Motor neuron (in vitro differentiated cells): Measurements from ENCODE around the gene ACCSL. TPM values are rescaled to one million over a fixed set of nuclear protein-coding genes. Genes with fewer than 3 reads are reported as not detected.

Experiments used
- ATAC-seq, 8 experiments: fragments of 200-7000 bp; cut with Tn5 transposase; replicated peaks in 6 of 8; 2 replicates each; pipeline ENCODE4 v1.8.0; 2021; ENCODE audit warnings: mild to moderate bottlenecking in 8 of 8, moderate library complexity in 8 of 8
- H3K27ac ChIP-seq, 2 donors: fragments of 250-450 bp; sonication (Bioruptor Pico); 2 replicates each; pipeline ENCODE4 v1.9.0; 2021; ENCODE audit warnings: antibody characterized with exemption in 2 of 2, mild to moderate bottlenecking in 2 of 2, moderate library complexity in 1 of 2
- H3K4me1 ChIP-seq, 2 donors: fragments of 250-450 bp; sonication (Bioruptor Pico); replicated peaks in 1 of 2; 2 replicates each; pipeline ENCODE4 v1.6.1; 2021; ENCODE audit warnings: antibody characterized with exemption in 2 of 2, mild to moderate bottlenecking in 2 of 2, moderate library complexity in 1 of 2
- H3K4me3 ChIP-seq, 5 donors: fragments of 250-450 bp; sonication (Bioruptor Pico); 2 replicates each; pipeline ENCODE4 v1.9.0; 2021; ENCODE audit warnings: antibody characterized with exemption in 5 of 5, mild to moderate bottlenecking in 5 of 5, moderate library complexity in 4 of 5
- WGBS, 10 experiments: fragments of 450-650 bp; shearing (Covaris generic); methylation state at CpG; one replicate each; pipeline ENCODE4 v1.0.0; 2022; 5-methylcytosine and 5-hydroxymethylcytosine counted together
- in situ Hi-C, 9 experiments: fragments of 400-800 bp; cut with MboI; loops; one replicate each; pipeline ENCODE4 v1.15.0; 2021; ENCODE audit warnings: low sequenced_read_pairs in 9 of 9, low pct_unique_long_range_greater_than_20kb in 2 of 9; ENCODE audit not compliant: unreplicated experiment in 9 of 9
- total RNA-seq, 8 experiments: library from RNA; unstranded; fragments of 300-600 nt; gene quantifications; 2 replicates each; pipeline versions ENCODE4 v1.2.3 to v1.2.4, GENCODE V29; 2022

ACCSL gene
- total RNA-seq, 8 experiments from 2014 or later: not detected

GRCh38 chr11:44094260-44094868 is 46.6 kb downstream of the ACCSL start:
- 4 to 50% (median 23%) methylated on average over 3 to 10 of the region's 11 CpGs for WGBS, 10 experiments
- no peak overlapping the region for H3K4me3 ChIP-seq
- in situ Hi-C loops: loop anchor here in 2 of 9 experiments (25.0 kb wide), 1 partner anchor 443 kb away; no protein-coding TSS in a partner anchor

GRCh38 chr11:44095506-44096359 is 48.0 kb downstream of the ACCSL start, which contains the start of gene EXT2:
Gene EXT2, plus strand, starts transcription at chr11:44095678. Its CDS starts 12,035 bp downstream, at chr11:44107713.
- WGBS, 10 experiments: 0 to 13% (median 1%) methylated on average over 1 to 28 of the region's 83 CpGs; no CpG with 5 or more reads in 2 of the 10 experiments
- Histone ChIP-seq H3K4me1 (peaks cover 4 to 5% of the 10 kb centered on the region in 2 donors), H3K4me3 (peak within 1 kb of the TSS; percentile 74 to 99 (median 95)), H3K27ac (peak within 1 kb of the TSS; percentile 72 to 79)
- peak; percentile 87 to 97 (median 94) for ATAC-seq
- in situ Hi-C loops: loop anchor here in 2 of 9 experiments (25.0 kb wide), 1 partner anchor 442 kb away; no protein-coding TSS in a partner anchor

More at GRCh38 chr11:44094260-44094868, 46.6 kb downstream of the ACCSL start:
- peak in 4 of 8 experiments; percentile 22 to 49 (median 25) for ATAC-seq
- peaks cover 4 to 5% of the 10 kb centered on the region in 2 donors for H3K4me1 ChIP-seq
- no peak overlapping the region for H3K27ac ChIP-seq

GRCh38 chr11:44096360-44097185 is 48.8 kb downstream of the ACCSL start:
- in situ Hi-C loops: loop anchor here in 2 of 9 experiments (25.0 kb wide), 1 partner anchor 441 kb away; no protein-coding TSS in a partner anchor
- 0 to 80% (median 49%) methylated on average over 1 to 3 of the region's 18 CpGs; no CpG with 5 or more reads in 4 of the 10 experiments for WGBS, 10 experiments
- ATAC-seq: peak in 2 of 8 experiments; percentile 3 to 6
- peaks cover 4 to 5% of the 10 kb centered on the region in 2 donors for H3K4me1 ChIP-seq
- H3K4me3 ChIP-seq: peak overlapping the region; percentile 74 to 99 (median 95)
- H3K27ac ChIP-seq: peak overlapping the region in 1 of 2 donors; percentile 79

- in situ Hi-C loops: loop anchor here in 2 of 9 experiments (25.0 kb wide), 1 partner anchor 439 kb away; no protein-coding TSS in a partner anchor
- Histone ChIP-seq H3K4me3 (no peak overlapping the region), H3K27ac (no peak overlapping the region), H3K4me1 (peaks cover 4 to 5% of the 10 kb centered on the region in 2 donors)
- no peak for ATAC-seq
- 47 to 100% (median 81%) methylated on average over 1 to 2 of the region's 2 CpGs for WGBS, 10 experiments
Observed at GRCh38 chr11:44097821-44098220, 50.0 kb downstream of the ACCSL start.

- 75 to 100% methylated on average over 2 of the region's 2 CpGs; no CpG with 5 or more reads in 8 of the 10 experiments for WGBS, 10 experiments
- H3K4me1 ChIP-seq: peaks cover 4 to 5% of the 10 kb centered on the region in 2 donors
- ATAC-seq: no peak
- H3K27ac ChIP-seq: no peak overlapping the region
- H3K4me3 ChIP-seq: no peak overlapping the region
- in situ Hi-C loops: loop anchor here in 2 of 9 experiments (25.0 kb wide), 1 partner anchor 436 kb away; no protein-coding TSS in a partner anchor
Observed at GRCh38 chr11:44101098-44101497, 53.3 kb downstream of the ACCSL start.

GRCh38 chr11:44104481-44105294 is 56.9 kb downstream of the ACCSL start:
- no peak overlapping the region for H3K27ac ChIP-seq
- H3K4me1 ChIP-seq: no peaks in the 10 kb centered on the region
- WGBS, 10 experiments: 67 to 100% (median 93%) methylated on average over 1 to 5 of the region's 5 CpGs; no CpG with 5 or more reads in 2 of the 10 experiments
- in situ Hi-C loops: loop anchor here in 2 of 9 experiments (25.0 kb wide), 1 partner anchor 433 kb away; no protein-coding TSS in a partner anchor
- no peak overlapping the region for H3K4me3 ChIP-seq
- ATAC-seq: peak in 3 of 8 experiments; percentile 52 to 61 (median 52)

GRCh38 chr11:44108260-44108659 is 60.5 kb downstream of the ACCSL start:
- in situ Hi-C loops: loop anchor here in 2 of 9 experiments (25.0 kb wide), 1 partner anchor 429 kb away; no protein-coding TSS in a partner anchor
- H3K4me1 ChIP-seq: no peaks in the 10 kb centered on the region
- 86 to 100% (median 93%) methylated on average over 1 to 6 of the region's 6 CpGs; no CpG with 5 or more reads in 1 of the 10 experiments for WGBS, 10 experiments
- ATAC-seq: no peak
- H3K4me3 ChIP-seq: no peak overlapping the region
- no peak overlapping the region for H3K27ac ChIP-seq

Other genes with a start within 250 kb of the ACCSL start
- gene ALKBH3, start 167.2 kb upstream of the ACCSL start, total RNA-seq: 10 to 100 TPM in 6 of 8 experiments, 1 to 10 TPM in 2; 4.8 to 44.0 (median 22.0) TPM
- gene C11orf96, start 105.3 kb upstream of the ACCSL start, total RNA-seq: 10 to 100 TPM in 1 of 8 experiments, 1 to 10 TPM in 7; 1.5 to 26.7 (median 3.3) TPM
- 10 to 100 TPM in 3 of 8 experiments, 1 to 10 TPM in 3, under 1 TPM in 1, not detected in 1; 0.75 to 28.9 (median 4.6) TPM for gene ACCS, start 18.3 kb downstream of the ACCSL start, total RNA-seq
- gene EXT2, start 47.7 kb downstream of the ACCSL start, total RNA-seq: 10 to 100 TPM; 29.3 to 96.9 (median 48.8) TPM